Mesendoderm (in vitro differentiated cells): ENCODE results near the gene SLC45A2.
"Not testable (repeated sequence)": the region's sequence is repeated elsewhere in the genome, so short reads cannot be mapped to it uniquely, and the experiment has no call there.

Experiments
- DNase-seq: peaks from one replicate; pipeline ENCODE4 v3.0.0; 2013
- H2AK5ac ChIP-seq: 2 replicates; pipeline ENCODE4 v1.6.1; 2013; ENCODE audit warnings: low read length, inconsistent platforms
- H2BK120ac ChIP-seq: 2 replicates; pipeline ENCODE4 v1.6.1; 2013; ENCODE audit warnings: low read depth, mild to moderate bottlenecking, low read length, moderate library complexity, mixed read lengths
- H2BK15ac ChIP-seq: replicated peaks from 2 replicates; pipeline ENCODE4 v1.6.1; 2013; ENCODE audit warnings: low read depth, mild to moderate bottlenecking, moderate library complexity
- H2BK5ac ChIP-seq: 2 replicates; pipeline ENCODE4 v1.6.1; 2013; ENCODE audit warnings: low read length, inconsistent platforms
- H3K18ac ChIP-seq: 2 replicates; pipeline ENCODE4 v1.6.1; 2013; ENCODE audit warnings: mild to moderate bottlenecking, low read length, mixed read lengths
- H3K23ac ChIP-seq: one replicate; pipeline ENCODE4 v1.6.1; 2013; ENCODE audit warnings: low read length
- H3K27ac ChIP-seq: 2 replicates; pipeline ENCODE4 v1.5.1; 2013; ENCODE audit warnings: low read depth, mild to moderate bottlenecking, inconsistent platforms, low read length, moderate library complexity
- H3K27me3 ChIP-seq: 2 replicates; pipeline ENCODE4 v1.6.1; 2013; ENCODE audit warnings: low read length, control low read depth, mild to moderate bottlenecking, inconsistent platforms; ENCODE audit not compliant: insufficient read depth, poor library complexity
- H3K36me3 ChIP-seq: 2 replicates; pipeline ENCODE4 v1.6.1; 2013; ENCODE audit warnings: low read length, inconsistent platforms; ENCODE audit not compliant: control insufficient read depth, insufficient read depth
- H3K4ac ChIP-seq: one replicate; pipeline ENCODE4 v1.6.1; 2013; ENCODE audit warnings: low read depth, mild to moderate bottlenecking, low read length, moderate library complexity
- H3K4me1 ChIP-seq: 2 replicates; pipeline ENCODE4 v1.6.1; 2013; ENCODE audit warnings: low read depth, low read length, inconsistent platforms; ENCODE audit not compliant: control insufficient read depth
- H3K4me2 ChIP-seq: 2 replicates; pipeline ENCODE4 v1.6.1; 2013; ENCODE audit warnings: low read length
- H3K4me3 ChIP-seq: 2 replicates; pipeline ENCODE4 v1.5.1; 2013; ENCODE audit warnings: mild to moderate bottlenecking, low read length
- H3K56ac ChIP-seq: one replicate; pipeline ENCODE4 v1.6.1; 2013; ENCODE audit warnings: low read length
- H3K79me1 ChIP-seq: 2 replicates; pipeline ENCODE4 v1.6.1; 2013; ENCODE audit warnings: low read length, inconsistent platforms
- H3K79me2 ChIP-seq: 2 replicates; pipeline ENCODE4 v1.6.1; 2013; ENCODE audit warnings: mild to moderate bottlenecking, low read length; ENCODE audit not compliant: control insufficient read depth, insufficient read depth
- H3K9ac ChIP-seq: 2 replicates; pipeline ENCODE4 v1.6.1; 2013; ENCODE audit warnings: low read length, inconsistent platforms
- H4K5ac ChIP-seq: one replicate; pipeline ENCODE4 v1.6.1; 2013; ENCODE audit warnings: low read length
- H4K8ac ChIP-seq: one replicate; pipeline ENCODE4 v1.6.1; 2013; ENCODE audit warnings: low read depth, mild to moderate bottlenecking, control low read depth, low read length, moderate library complexity
- WGBS: extraction: QIAGEN DNeasy Blood & Tissue Kit; methylation state at CpG from one replicate; pipeline ENCODE4 v1.1.7; 2013; ENCODE audit warnings: low lambda C conversion rate, missing lambda C conversion rate; ENCODE audit not compliant: insufficient coverage; ENCODE audit errors: extremely low coverage; 5-methylcytosine and 5-hydroxymethylcytosine counted together

Gene SLC45A2

GRCh38 chr5:34011536-34011935 is 27.0 kb upstream of the SLC45A2 start:
- Histone ChIP-seq H4K8ac (no peak overlapping the region), H2BK5ac (no peak overlapping the region), H4K5ac (no peak overlapping the region), H2AK5ac (no peak overlapping the region), H3K79me1 (no peaks in the 10 kb centered on the region), H3K27ac (no peak overlapping the region), H3K4me2 (no peak overlapping the region), H2BK120ac (no peak overlapping the region), H3K79me2 (no peaks in the 10 kb centered on the region), H2BK15ac (no peak overlapping the region), H3K4me1 (peaks cover 6% of the 10 kb centered on the region), H3K9ac (no peak overlapping the region), H3K56ac (no peak overlapping the region), H3K18ac (no peak overlapping the region), H3K27me3 (no peaks in the 10 kb centered on the region), H3K4me3 (no peak overlapping the region), H3K36me3 (no peaks in the 10 kb centered on the region), H3K23ac (no peak overlapping the region), H3K4ac (no peak overlapping the region)
- no CpG with 5 or more reads among the region's 4 CpGs for WGBS
- no peak for DNase-seq

DNA sequence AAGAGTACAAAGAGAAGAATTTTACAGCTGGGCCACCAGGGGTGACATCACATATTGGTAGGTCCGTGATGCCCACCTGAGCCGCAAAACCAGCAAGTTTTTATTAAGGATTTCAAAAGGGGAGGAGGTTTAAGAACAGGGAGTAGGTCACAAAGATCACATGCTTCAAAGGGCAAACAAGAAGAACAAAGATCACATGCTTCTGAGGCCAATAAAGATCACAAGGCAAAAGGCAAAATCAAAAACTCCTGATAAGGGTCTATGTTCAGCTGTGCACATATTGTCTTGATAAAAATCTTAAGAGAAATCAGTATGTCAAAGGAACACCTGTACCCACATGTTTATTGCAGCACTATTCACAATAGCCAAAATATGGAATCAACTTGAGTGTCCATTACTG is 25.7 kb upstream of the SLC45A2 start:
- not testable (repeated sequence) for H2AK5ac ChIP-seq, H3K79me1 ChIP-seq, H4K5ac ChIP-seq, DNase-seq, H3K4me3 ChIP-seq, H3K4me2 ChIP-seq, H3K18ac ChIP-seq, H3K23ac ChIP-seq, H3K9ac ChIP-seq, H2BK120ac ChIP-seq, H3K27me3 ChIP-seq, H3K56ac ChIP-seq, H2BK15ac ChIP-seq, H3K79me2 ChIP-seq, H4K8ac ChIP-seq, H3K36me3 ChIP-seq, H3K4ac ChIP-seq, H3K4me1 ChIP-seq, H2BK5ac ChIP-seq, H3K27ac ChIP-seq
- WGBS, result no CpG with 5 or more reads among the region's 2 CpGs

GRCh38 chr5:34009610-34010009 is 25.1 kb upstream of the SLC45A2 start:
- WGBS, result no CpG with 5 or more reads among the region's 1 CpG
- Histone ChIP-seq H3K23ac (no peak overlapping the region), H2BK120ac (no peak overlapping the region), H3K79me1 (no peaks in the 10 kb centered on the region), H3K4ac (no peak overlapping the region), H2AK5ac (no peak overlapping the region), H3K56ac (no peak overlapping the region), H3K9ac (no peak overlapping the region), H3K4me2 (no peak overlapping the region), H3K4me3 (no peak overlapping the region), H3K4me1 (peaks cover 6% of the 10 kb centered on the region), H4K5ac (no peak overlapping the region), H3K27me3 (no peaks in the 10 kb centered on the region), H3K36me3 (no peaks in the 10 kb centered on the region), H3K79me2 (no peaks in the 10 kb centered on the region), H4K8ac (no peak overlapping the region), H2BK15ac (no peak overlapping the region), H2BK5ac (no peak overlapping the region), H3K27ac (no peak overlapping the region), H3K18ac (no peak overlapping the region)
- DNase-seq, result no peak

- no CpG with 5 or more reads among the region's 1 CpG for WGBS
- H2AK5ac ChIP-seq, result no peak overlapping the region
- DNase-seq, result no peak
- no peak overlapping the region for H2BK5ac ChIP-seq
- no peak overlapping the region for H3K9ac ChIP-seq
- no peak overlapping the region for H3K18ac ChIP-seq
- no peak overlapping the region for H4K5ac ChIP-seq
- no peak overlapping the region for H3K4ac ChIP-seq
- H3K79me1 ChIP-seq, result no peaks in the 10 kb centered on the region
- peaks cover 6% of the 10 kb centered on the region for H3K4me1 ChIP-seq
- H3K27ac ChIP-seq, result no peak overlapping the region
- no peak overlapping the region for H3K23ac ChIP-seq
- no peak overlapping the region for H2BK120ac ChIP-seq
- H4K8ac ChIP-seq, result no peak overlapping the region
- no peak overlapping the region for H2BK15ac ChIP-seq
- no peak overlapping the region for H3K4me3 ChIP-seq
- no peaks in the 10 kb centered on the region for H3K27me3 ChIP-seq
- H3K36me3 ChIP-seq, result no peaks in the 10 kb centered on the region
- no peak overlapping the region for H3K56ac ChIP-seq
- no peaks in the 10 kb centered on the region for H3K79me2 ChIP-seq
- H3K4me2 ChIP-seq, result no peak overlapping the region
These were observed 24.3 kb upstream of the SLC45A2 start for GRCh38 chr5:34008802-34009201.

DNA sequence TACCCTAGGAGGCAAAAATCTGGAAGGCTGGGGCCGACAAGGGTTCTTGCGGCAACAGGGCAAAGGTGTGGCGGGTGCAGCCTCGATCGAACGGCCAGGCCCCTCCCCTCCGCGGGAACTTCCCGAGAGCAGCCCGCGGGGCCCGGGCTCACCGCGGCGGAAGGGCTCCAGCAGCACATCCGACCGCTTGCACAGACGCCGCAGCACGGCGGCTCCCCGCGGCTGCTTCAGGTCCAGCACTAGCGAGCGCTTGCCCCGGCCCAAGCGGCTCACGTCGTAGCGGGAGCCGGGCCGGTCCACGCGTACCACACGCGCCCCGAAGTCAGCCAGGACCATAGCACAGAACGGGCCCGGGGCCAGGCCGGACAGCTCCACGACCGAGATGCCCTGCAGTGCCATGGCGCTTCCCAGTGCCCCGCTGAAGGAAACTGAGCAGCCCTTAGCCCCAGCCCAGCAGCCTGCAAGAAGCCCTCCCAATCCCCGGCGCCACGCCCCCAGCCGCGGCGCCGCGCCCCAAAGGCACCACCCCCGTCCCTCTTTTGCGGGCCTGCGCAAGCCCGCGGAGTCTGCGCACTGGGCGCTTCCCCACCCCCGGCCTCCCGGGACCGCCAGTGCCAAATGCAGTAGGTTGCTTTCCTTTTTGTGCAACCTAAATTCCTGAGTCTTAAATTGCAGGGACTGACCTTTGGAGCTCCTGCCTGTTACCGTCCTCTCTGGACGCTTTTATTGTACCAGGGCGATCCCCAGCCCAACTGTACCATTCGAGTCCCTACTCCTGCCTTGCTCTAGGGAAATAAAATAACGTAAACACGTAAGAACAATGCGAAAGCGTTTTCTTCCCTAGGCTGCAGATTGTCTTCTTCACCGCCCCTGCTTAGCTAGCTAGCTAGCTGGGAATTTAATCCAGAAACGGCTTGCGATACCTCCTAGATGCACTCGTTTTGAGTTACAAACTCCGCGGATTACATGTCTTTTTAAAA is 23.4 kb upstream of the SLC45A2 start, which contains the start of gene AMACR:
AMACR (minus strand) TSS at position 430 of the 980 bp plus-strand sequence; CDS start at position 399, 31 bp downstream.
- Histone ChIP-seq H3K36me3 (no peaks in the 10 kb centered on the region), H3K56ac (peak within 1 kb of the TSS; percentile 98), H3K4me3 (peak within 1 kb of the TSS; percentile 70), H2AK5ac (peak within 1 kb of the TSS; percentile 46), H2BK15ac (no peak within 1 kb of the TSS), H3K4me1 (peaks cover 6% of the 10 kb centered on the region), H2BK5ac (peak within 1 kb of the TSS; percentile 37), H2BK120ac (no peak within 1 kb of the TSS), H3K23ac (no peak within 1 kb of the TSS), H3K4me2 (peak within 1 kb of the TSS; percentile 88), H3K27ac (peak within 1 kb of the TSS; percentile 99), H3K18ac (peak within 1 kb of the TSS; percentile 96), H3K9ac (peak within 1 kb of the TSS; percentile 95), H3K27me3 (no peaks in the 10 kb centered on the region), H3K79me2 (no peaks in the 10 kb centered on the region), H3K79me1 (no peaks in the 10 kb centered on the region), H3K4ac (peak within 1 kb of the TSS; percentile 93), H4K8ac (no peak within 1 kb of the TSS), H4K5ac (peak within 1 kb of the TSS; percentile 35)
- WGBS, result no CpG with 5 or more reads among the region's 76 CpGs
- DNase-seq, result peak; percentile 93
